GM19238 (cell line): ENCODE data around the gene KCND1.
A peak's percentile ranks its signal among the peaks of the same experiment; 100 is the strongest.

Source experiments
- DNase-seq: peaks from one replicate; pipeline ENCODE4 v3.0.0; 2011; ENCODE audit warnings: low spot score; ENCODE audit not compliant: insufficient read length

The KCND1 gene

GRCh38 chrX:48975041-48975440 is 3.4 kb upstream of the KCND1 start:
- no peak for DNase-seq

- no peak for DNase-seq
Observed at GRCh38 chrX:48974574-48974973, 2.9 kb upstream of the KCND1 start.

- no peak for DNase-seq
Observed at GRCh38 chrX:48974033-48974432, 2.4 kb upstream of the KCND1 start.

GRCh38 chrX:48972220-48973164 is 848 bp upstream of the KCND1 start:
- DNase-seq, result peak; percentile 44

- DNase-seq, result no peak
Observed at GRCh38 chrX:48969471-48969870, 2.2 kb downstream of the KCND1 start.

- no peak for DNase-seq
Observed at GRCh38 chrX:48968377-48968776, 3.3 kb downstream of the KCND1 start.

GRCh38 chrX:48966796-48967579 is 4.7 kb downstream of the KCND1 start:
- DNase-seq, result no peak

- no peak for DNase-seq
Observed at GRCh38 chrX:48965959-48966358, 5.7 kb downstream of the KCND1 start.

- DNase-seq, result no peak
Observed at GRCh38 chrX:48961585-48962091, 10.0 kb downstream of the KCND1 start.

GRCh38 chrX:48960291-48960690 is 11.4 kb downstream of the KCND1 start:
- DNase-seq, result no peak

GRCh38 chrX:48958635-48959094 is 13.0 kb downstream of the KCND1 start:
- DNase-seq, result no peak

- peak; percentile 86 for DNase-seq
Observed at GRCh38 chrX:48957827-48958634, 13.6 kb downstream of the KCND1 start.

GRCh38 chrX:48957477-48957826 is 14.2 kb downstream of the KCND1 start, which contains the start of gene OTUD5:
TSS of gene OTUD5 (minus strand) at chrX:48957607. CDS start at chrX:48957570, 37 bp downstream.
- peak; percentile 66 for DNase-seq

- DNase-seq, result no peak
Observed at GRCh38 chrX:48956728-48957414, 14.8 kb downstream of the KCND1 start.

- no peak for DNase-seq
Observed at GRCh38 chrX:48948589-48948988, 23.1 kb downstream of the KCND1 start.

GRCh38 chrX:48945517-48946348 is 25.9 kb downstream of the KCND1 start:
- peak; percentile 45 for DNase-seq

GRCh38 chrX:48942895-48943294 is 28.7 kb downstream of the KCND1 start:
- no peak for DNase-seq

GRCh38 chrX:48940404-48940955 is 31.2 kb downstream of the KCND1 start:
- DNase-seq, result no peak

- DNase-seq, result no peak
Observed at GRCh38 chrX:48939524-48940228, 32.0 kb downstream of the KCND1 start.
